Progenitor cell of endocrine pancreas (in vitro differentiated cells): ENCODE measurements around the gene APBB2. TPM values are rescaled to one million over a fixed set of nuclear protein-coding genes. Genes with fewer than 3 reads are reported as not detected.

Experiments used
- DNase-seq: peaks from one replicate; pipeline ENCODE4 v3.0.0; 2021; ENCODE audit warnings: low spot score; ENCODE audit not compliant: unreplicated experiment
- H3K27ac Mint-ChIP-seq: 2 replicates; pipeline ENCODE4 v1.8.0; 2021; ENCODE audit warnings: mild to moderate bottlenecking, moderate library complexity, mixed read lengths
- H3K27me3 Mint-ChIP-seq: 2 replicates; pipeline ENCODE4 v1.8.0; 2021; ENCODE audit warnings: mixed read lengths
- H3K36me3 Mint-ChIP-seq: 2 replicates; pipeline ENCODE4 v1.8.0; 2022; ENCODE audit warnings: mixed read lengths; ENCODE audit not compliant: insufficient read depth
- H3K4me1 Mint-ChIP-seq: 2 replicates; pipeline ENCODE4 v1.8.0; 2021; ENCODE audit warnings: low read depth, mixed read lengths
- H3K4me3 Mint-ChIP-seq: 2 replicates; pipeline ENCODE4 v1.8.0; 2021; ENCODE audit warnings: low read depth, mild to moderate bottlenecking, moderate library complexity, mixed read lengths
- H3K9me3 Mint-ChIP-seq: 2 replicates; pipeline ENCODE4 v1.8.0; 2021; ENCODE audit warnings: low read depth, mixed read lengths
- CTCF ChIP-seq: fragments of 200-600 bp; sonication (generic); IDR thresholded peaks from one replicate; pipeline ENCODE4 v1.5.0; 2021; ENCODE audit warnings: antibody characterized with exemption, mild to moderate bottlenecking; ENCODE audit not compliant: unreplicated experiment
- total RNA-seq: library from RNA; stranded (reverse); gene quantifications from 2 replicates; pipeline ENCODE4 v1.2.1, GENCODE V29; 2021

The APBB2 gene
- total RNA-seq, 1 donor from 2014 or later: 61.7 TPM

- H3K4me3 Mint-ChIP-seq: no peak overlapping the region
- peaks cover 16% of the 10 kb centered on the region for H3K36me3 Mint-ChIP-seq
- no peaks in the 10 kb centered on the region for H3K9me3 Mint-ChIP-seq
- DNase-seq: no peak
- no peak for TF ChIP-seq CTCF
- H3K27me3 Mint-ChIP-seq: no peaks in the 10 kb centered on the region
- no peak overlapping the region for H3K27ac Mint-ChIP-seq
- no peaks in the 10 kb centered on the region for H3K4me1 Mint-ChIP-seq
Measured at GRCh38 chr4:40829586-40829985, 384.8 kb downstream of the APBB2 start.

DNA sequence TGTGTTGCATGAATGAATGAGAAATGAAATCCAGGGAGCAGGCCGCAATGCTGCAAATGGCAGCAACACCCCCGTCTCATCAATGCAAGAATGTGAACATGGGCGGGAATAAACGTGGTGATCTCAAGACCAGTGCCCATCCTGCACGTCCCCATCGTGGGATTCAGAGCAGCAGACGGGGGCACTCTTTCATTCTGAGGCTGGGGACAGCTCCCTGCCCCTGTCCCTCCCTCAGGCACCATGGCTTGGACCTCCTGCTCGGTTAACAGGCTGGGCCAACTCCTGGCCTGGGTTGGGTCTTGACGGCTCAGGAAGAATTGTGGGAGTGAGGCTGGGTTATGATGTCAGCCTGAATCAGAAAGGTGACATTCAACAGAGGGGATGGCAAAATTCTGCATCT lies 385.7 kb downstream of the APBB2 start:
- Mint-ChIP-seq H3K4me1 (no peaks in the 10 kb centered on the region), H3K27me3 (no peaks in the 10 kb centered on the region), H3K27ac (no peak overlapping the region), H3K36me3 (peaks cover 16% of the 10 kb centered on the region), H3K9me3 (no peaks in the 10 kb centered on the region), H3K4me3 (no peak overlapping the region)
- no peak for DNase-seq
- TF ChIP-seq CTCF: no peak

DNA sequence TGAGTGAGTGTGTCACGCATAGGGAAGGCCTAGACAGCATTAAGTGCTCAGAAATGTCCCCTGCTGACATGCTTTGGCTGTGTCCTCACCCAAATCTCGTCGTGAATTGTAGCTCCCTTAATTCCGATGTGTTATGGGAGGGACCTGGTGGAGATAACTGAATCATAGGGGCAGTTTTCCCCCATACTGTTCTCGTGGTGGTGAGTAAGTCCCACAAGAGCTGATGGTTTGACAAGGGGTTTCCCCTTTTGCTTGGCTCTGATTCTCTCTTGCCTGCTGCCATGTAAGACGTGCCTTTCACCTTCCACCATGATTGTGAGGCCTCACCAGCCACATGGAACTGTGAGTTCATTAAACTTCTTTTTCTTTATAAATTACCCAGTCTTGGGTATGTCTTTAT lies 386.6 kb downstream of the APBB2 start:
- Mint-ChIP-seq H3K4me3 (no peak overlapping the region), H3K36me3 (peaks cover 12% of the 10 kb centered on the region), H3K27me3 (no peaks in the 10 kb centered on the region), H3K27ac (no peak overlapping the region), H3K9me3 (no peaks in the 10 kb centered on the region), H3K4me1 (no peaks in the 10 kb centered on the region)
- DNase-seq: no peak
- no peak for TF ChIP-seq CTCF

DNA sequence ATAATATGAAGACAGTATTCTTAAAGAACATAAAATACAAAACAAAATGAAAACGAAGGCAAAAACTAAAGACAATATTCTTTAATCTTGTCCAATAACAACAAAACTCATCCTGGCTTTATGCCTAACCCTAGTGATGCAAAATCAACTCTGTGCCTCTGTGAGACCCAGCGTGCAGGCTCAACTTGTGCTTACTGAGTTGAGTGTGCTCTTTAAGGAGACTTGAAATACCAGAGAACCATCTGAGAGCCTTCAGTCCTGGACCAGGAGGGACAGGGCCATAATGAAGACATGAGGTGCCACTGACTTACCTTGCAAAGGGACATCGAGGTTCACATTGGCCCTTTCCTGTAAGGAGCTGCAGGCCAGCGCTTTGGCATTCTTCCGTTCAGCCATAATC lies 387.5 kb downstream of the APBB2 start:
- Mint-ChIP-seq H3K4me3 (no peak overlapping the region), H3K36me3 (peaks cover 22% of the 10 kb centered on the region), H3K9me3 (no peaks in the 10 kb centered on the region), H3K4me1 (no peaks in the 10 kb centered on the region), H3K27ac (no peak overlapping the region), H3K27me3 (no peaks in the 10 kb centered on the region)
- no peak for TF ChIP-seq CTCF
- DNase-seq: no peak

DNA sequence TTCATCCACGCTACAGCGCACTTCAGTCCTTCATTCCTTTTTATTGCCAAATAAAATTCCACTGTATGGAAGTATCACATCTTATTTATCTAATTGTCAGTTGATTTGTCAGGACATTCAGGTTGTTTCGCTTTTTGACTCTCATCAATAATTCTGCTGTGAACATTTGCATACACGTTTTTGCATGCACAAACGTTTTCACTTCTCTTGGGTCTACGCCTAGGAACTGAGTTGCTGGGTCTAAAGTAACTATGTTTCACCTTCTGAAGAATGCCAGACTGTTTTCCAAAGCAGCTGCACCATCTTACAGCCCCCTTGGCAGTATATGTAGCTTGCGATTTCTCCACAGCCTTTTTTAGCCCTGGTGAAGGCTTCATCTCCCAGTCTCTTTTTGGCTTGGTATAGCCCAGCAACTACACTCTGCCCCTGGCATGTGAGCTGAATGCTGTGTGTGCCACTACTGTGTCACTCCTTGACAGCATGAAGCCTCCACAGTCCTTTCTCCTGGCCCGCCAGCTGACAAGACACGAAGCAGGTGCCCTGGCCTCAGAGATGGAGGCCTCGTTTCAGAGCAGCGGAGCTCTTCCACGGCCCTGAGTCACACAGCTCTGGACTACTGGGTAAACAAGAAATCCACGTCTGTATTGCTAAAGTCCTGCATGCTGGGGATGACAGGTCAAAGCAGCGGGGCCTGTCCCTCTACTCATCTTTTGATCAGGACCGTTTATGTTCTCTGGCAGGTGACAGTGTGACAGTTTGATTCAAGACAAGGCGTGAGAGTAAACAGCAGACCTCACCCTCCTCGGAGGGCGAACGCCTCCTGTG lies 389.1 kb downstream of the APBB2 start:
- Mint-ChIP-seq H3K36me3 (peaks cover 25% of the 10 kb centered on the region), H3K4me3 (no peak overlapping the region)

More for the DNA sequence above, 389.1 kb downstream of the APBB2 start:
- Mint-ChIP-seq H3K9me3 (no peaks in the 10 kb centered on the region), H3K27ac (no peak overlapping the region), H3K27me3 (no peaks in the 10 kb centered on the region), H3K4me1 (no peaks in the 10 kb centered on the region)
- DNase-seq: no peak
- no peak for TF ChIP-seq CTCF
